Stimulated activated CD8-positive, alpha-beta memory T cell treated with anti-CD3 and anti-CD28 coated beads, Interleukin-15, amount 100 ng/mL, for 24 hours (primary cell): Measurements from ENCODE around the gene LSM12.
"Not testable (repeated sequence)": the region's sequence is repeated elsewhere in the genome, so short reads cannot be mapped to it uniquely, and the experiment has no call there.

Experiments used
- DNase-seq: peaks from one replicate; pipeline ENCODE4 v3.0.0-alpha.2; 2020; ENCODE audit warnings: low read depth

LSM12 gene

DNA sequence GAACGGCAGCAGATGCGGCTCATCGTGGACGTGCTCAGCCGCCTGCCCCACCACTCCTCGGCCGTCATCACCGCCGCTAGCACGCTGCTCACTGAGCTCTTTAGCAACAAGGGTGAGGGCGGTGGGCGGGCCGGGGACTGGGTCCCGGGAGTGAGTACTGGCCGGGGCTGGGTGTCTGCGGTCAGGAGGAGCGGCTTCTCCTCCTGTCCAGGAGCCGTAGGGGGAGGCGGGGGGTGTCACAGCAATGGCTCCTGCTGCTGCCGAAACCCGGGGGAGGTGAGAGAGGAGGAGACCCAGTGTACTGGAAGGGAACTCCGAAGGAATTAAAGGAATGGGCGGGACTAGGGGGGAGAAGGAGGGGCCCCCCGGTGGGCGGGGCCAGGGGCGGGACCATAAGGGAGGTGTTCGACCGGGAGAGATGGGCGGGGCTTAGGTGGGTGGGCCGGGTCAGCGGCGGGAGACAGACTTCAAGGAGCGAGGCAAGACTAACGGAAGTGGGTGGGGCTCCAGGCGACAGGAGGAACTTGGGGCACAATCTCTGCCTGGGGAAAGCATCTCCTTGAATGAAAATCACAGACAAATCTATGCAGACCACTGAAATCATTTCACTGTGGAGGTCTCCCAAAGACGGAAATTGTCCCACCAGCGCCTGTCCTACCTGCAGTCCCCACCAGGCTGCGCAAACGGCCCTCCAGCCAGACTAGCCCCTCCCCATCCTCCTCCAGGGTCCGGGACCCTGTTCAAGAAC, 59.7 kb downstream of the LSM12 start:
- peak; percentile 91 for DNase-seq

DNA sequence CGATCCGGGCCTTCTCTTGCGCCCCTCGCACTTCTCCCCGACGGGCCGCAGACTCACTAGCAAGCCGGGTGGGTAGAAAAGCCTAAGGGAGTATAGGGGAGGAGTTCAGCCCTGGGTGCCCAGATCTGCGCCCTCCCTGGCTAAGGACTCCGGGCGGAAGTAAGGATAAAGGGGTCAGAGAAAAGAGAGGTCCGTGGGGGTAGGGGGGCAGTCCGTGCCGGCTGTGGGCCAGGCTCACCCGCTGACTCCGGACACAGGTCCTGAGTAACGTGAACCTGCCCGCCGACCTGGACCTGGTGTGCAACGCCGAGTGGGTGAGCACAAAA, 60.2 kb downstream of the LSM12 start:
- no peak for DNase-seq

DNA sequence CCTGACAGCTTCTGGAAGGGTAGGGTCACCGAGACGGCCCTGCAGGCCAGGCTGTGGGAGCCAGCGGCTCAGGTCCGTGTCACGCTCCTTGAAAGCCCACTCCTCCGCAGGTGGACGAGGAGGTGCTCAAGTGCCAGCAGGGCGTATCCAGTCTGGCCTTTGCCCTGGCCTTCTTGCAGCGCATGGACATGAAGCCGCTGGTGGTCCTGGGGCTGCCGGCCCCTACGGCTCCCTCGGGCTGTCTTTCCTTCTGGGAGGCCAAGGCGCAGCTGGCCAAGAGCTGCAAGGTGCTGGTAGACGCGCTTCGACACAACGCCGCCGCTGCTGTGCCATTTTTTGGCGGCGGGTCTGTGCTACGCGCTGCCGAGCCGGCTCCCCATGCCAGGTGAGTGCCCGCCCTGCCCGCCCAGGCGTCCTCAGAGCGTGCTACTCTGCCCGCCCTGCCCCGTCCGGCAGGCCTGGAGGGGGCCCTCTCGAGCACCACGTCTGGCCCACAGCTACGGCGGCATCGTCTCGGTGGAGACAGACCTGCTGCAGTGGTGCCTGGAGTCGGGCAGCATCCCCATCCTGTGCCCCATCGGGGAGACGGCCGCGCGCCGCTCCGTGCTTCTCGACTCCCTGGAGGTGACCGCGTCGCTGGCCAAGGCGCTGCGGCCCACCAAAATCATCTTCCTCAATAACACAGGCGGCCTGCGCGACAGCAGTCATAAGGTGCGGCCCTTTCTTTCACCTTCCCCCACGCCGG, 60.8 kb downstream of the LSM12 start:
- DNase-seq, result no peak

DNA sequence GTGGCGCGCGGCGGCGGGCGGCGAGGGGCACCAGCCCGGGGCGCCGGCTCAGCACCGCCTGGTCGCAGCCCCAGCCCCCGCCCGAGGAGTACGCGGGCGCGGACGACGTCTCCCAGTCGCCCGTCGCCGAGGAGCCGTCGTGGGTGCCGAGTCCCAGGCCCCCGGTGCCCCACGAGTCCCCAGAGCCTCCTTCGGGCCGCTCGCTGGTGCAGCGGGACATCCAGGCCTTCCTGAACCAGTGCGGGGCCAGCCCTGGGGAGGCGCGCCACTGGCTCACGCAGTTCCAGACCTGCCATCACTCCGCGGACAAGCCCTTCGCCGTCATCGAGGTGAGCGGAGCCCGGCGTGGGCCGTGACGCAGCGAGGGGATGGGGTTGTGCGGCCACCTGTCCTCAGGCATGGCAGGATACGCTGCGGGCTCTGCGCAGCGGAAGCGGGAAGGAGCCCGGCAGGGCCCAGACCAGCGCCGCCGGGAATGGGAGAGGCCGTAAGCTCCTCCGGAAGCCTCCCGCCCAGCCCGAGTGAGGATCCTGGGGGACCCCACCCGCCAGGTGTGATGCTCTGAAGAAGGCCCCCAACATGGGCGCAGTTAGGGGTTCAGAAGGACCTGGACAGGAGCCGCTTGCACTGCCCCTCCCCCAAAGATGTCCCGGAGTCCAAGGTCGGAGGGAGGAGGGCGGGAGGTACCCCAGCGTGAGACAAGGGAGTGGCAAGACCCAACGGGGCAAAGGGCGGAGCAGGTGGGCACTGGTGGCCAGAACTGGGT, 61.5 kb downstream of the LSM12 start:
- no peak for DNase-seq

DNA sequence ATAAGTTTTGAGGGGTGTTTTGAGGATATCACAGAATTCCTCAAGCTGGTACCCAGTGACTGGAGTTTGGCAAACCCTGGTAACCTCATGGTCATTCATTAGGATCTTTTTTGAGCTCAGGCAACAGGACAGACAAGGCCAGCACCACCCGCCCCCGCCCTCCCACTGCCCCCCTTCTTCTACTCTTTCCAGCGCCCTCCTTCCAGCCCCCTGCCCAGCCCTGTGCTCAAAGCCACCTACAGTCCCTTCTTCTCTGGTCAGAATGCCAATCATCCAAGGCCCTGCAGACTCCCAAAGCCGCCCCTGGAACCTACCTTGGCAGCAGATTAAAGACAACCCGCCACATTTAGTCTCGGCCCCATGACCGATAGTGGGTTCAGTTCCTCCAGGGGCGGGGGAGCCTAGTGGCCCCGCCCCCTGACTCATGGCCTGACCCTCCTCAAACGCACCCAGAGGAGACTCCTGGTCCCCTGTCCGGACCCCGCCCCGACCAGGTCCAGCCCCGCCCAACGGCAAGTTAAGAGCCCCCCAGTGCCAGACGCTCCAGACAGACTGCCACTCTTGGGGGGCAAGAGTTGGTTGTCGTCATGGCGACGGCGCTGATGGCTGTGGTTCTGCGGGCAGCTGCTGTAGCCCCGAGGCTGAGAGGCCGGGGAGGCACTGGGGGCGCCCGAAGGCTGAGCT, 62.3 kb downstream of the LSM12 start, which contains the start of gene NAGS:
NAGS (plus strand) TSS at position 546 of the 684 bp plus-strand sequence; CDS start at position 588, 42 bp downstream.
- no peak for DNase-seq

DNA sequence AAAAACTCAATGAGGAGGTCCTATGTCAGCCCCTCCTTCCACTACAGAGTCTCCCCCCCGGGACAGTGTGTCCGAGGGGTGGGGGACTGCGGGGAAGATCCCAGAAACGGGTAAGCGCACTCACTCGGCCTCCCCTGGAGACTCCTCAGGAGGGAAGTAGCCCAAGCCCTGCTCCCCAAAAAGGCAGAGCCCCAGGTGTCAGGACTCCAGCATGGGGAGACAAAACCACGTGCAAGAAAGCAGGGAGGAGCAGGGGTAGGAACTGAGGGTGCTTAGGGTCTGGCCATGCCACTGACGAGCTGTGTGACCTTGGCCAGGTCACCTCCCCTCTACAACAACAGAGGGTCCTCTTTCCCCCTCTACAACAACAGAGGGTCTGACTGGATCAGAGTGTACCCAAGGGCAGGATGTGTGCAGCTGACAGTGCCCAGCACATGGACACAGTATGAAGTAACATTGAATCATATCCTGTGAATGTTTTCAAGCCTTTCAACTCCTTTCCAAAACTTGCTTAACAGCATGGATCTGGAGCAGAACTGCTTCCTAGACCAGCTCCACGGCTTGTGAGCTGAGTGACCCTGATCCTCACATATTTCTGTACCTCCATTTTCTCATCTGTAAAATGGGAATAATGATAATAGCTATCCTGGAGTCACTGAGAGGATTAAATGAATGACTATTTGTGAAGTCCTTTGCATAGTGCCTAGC, 64.2 kb downstream of the LSM12 start:
- DNase-seq, result no peak

DNA sequence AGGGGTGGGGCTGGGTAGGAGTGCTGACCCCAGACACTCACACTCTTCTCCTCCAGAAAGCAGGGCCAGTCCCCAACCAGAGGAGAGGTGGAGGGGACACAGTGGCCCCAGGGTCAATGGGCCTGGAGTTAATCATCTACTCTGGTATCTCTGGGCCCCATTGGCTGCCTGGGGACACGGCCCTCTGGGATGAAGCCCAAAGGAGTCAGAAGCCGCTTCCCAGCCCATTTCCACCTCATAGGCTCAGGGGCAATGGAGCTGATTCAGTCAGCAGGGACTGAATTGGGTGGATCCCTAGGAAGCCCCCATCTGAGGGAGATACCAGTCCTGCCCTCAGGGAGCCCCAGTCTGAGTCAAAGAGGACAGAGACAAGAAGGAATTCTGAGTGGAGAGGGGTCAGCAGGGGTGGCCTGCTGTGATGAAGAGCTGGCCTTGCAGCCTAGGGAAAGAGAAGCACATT, 65.0 kb downstream of the LSM12 start:
- no peak for DNase-seq

DNA sequence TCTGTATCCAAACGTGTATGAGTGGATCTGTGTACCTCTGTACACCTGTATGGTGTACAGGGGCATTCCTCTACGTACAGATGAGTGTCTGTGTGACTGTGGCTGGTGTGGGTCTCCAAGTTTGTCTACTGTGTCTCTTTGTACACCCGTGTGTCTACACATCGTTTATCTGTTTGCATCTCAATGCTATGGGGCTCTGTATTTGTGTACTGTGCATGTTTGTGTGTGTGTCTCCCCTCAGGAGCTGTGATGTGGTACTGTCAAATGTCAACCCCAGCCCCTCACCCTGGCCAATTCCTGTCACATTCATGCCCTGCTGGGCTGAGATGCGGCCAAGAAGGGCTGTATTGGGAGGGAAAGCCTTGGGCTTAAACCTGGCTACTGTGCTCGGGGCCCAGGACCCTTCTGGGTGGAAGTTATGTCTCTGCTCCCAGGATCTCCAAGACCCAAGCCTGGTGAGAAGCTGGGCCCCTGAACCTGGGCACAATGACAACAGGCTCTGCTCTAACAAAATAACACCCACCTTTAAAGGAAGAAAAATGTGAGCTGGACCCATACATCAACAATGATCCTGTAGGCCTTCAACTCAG, 65.5 kb downstream of the LSM12 start:
- DNase-seq, result no peak

DNA sequence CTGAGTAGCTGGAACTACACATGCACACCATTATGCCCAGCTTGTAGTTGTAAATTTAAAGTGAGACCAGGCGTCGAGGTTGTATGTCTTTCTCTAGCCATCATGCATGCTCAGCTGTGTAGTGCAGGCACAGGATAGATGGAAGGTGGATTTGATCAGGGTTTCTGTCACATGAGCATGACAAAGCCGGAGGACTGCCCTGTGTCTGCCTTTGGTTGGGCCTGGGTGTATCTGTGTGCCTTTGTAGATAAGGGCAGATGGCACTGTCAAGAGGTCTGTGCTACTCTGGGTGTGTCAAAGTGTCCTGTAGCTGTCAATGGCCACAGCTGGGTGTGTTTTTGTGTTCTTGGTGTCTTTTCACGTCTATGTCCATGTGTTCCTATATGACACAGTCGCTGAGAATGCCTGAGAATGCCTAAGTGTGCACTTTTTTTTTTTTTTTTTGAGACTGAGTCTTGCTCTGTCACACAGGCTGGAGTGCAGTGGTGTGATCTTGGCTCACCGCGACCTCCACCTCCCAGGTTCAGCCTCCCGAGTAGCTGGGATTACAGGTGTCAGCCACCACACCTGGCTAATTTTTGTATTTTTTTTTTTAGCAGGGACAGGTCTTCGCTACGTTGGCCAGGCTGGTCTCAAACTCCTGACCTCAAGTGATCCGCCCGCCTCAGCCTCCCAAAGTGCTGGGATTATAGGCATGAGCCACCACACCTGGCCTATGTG, 66.2 kb downstream of the LSM12 start:
- DNase-seq, result no peak

DNA sequence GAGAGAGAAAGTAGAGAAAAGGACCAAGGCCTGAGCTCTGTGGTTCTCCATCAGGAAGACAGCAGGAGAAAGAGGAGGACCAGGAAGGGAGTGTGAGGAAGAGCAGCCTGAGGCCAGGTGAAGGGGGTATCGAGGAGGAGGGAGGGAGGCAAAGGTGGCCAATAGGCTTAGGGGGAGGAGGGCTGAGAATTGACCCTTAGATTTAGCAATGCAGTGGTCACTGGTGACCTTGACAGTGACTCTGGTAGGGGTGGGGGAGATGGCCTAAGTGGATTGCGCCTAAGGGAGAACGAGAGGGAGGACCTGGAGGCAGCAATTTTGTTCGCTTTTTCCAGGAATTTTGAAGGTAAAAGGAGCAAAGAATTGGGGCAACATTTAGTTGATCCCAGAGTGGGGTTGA, 67.4 kb downstream of the LSM12 start:
- DNase-seq, result no peak

DNA sequence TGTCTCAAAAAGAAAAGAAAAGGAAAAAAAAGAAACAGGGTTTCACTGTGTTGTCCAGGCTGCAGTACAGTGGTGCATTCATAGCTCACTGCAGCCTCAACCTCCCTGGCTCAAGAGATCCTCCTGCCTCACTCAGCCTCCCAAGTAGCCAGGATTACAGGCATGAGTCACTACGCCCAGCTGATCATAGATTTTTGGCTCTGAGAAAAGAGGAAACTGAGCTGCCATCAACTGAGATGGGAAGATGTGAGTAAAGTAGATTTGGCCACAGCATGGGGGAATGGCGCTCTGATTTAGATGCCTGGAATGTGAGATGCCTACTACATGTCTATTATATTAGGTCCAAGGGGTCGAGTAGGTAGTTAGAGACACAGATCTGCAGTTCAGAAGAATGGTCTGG, 67.9 kb downstream of the LSM12 start:
- DNase-seq, result no peak

DNA sequence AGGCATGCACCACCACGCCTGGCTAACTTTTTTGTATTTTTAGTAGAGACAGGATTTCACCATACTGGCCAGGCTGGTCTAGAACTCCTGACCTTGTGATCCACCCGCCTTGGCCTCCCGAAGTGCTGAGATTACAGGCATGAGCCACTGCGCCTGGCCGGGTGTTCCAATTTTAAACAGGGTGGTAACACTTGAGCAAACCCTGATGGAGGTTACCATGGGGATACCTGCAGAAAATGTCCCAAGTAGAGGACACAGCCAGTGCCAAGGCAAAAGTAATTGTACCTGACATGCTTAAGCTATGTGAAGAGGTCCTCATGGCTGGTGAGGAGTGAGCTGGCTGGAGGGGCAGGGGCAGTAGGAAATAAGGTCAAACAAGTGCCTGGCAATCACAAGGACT, 69.3 kb downstream of the LSM12 start:
- DNase-seq, result not testable (repeated sequence)

DNA sequence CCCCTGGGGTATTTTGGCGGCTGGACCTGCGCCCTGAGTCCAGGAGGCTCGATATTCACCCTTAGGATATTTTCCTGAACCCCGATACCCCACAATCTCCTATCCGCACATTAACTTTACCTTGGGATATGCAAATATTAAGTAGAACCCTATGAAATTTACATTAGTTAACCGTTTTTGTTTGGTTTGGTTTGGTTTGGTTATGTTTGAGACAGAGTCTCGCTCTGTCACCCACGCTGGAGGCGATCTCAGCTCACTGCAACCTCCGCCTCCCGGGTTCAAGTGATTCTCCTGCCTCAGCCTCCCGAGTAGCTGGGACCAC, 71.4 kb downstream of the LSM12 start:
- no peak for DNase-seq

DNA sequence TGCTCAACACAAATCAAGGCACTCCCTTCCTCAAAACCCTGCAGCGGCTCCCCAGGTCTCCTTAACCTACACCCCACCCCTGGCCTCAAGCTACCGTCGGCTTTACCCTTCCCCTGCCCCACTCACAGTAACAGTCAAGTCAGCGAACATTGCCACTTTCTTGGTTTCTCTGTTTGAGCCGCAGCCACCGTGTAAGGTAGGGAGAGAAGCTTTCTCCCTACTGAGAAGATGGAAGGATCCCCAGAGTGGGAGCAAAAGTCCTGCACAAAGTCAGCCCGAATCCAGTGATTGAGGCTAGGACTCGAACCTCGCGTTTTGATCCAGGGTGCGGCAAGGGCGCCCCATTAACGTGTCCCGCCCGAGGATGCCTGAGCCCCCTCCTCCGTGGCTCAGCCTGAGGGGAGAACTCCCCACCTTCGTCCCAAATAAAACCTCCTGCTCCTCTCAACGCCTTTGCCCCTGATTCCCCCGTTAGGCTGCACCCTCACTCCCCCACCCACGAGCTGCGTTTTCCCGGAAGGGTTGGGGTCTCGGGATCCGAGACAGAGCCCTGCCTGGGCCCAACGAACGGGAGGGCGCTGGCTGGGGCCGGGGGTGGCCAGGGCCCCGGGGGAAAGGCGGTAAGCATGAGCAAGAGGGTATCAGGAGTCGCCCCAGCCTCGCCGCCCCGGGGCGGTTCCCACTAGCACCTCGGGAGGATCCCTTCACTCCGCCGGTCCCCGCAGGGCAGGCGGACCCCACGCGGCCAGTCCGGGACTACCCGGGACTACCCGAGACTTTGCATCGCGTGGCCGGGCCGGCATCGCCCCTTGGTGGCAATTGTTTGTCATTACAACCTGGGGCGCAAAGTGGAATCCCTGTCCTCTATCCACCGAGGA, 72.0 kb downstream of the LSM12 start:
- no peak for DNase-seq

DNA sequence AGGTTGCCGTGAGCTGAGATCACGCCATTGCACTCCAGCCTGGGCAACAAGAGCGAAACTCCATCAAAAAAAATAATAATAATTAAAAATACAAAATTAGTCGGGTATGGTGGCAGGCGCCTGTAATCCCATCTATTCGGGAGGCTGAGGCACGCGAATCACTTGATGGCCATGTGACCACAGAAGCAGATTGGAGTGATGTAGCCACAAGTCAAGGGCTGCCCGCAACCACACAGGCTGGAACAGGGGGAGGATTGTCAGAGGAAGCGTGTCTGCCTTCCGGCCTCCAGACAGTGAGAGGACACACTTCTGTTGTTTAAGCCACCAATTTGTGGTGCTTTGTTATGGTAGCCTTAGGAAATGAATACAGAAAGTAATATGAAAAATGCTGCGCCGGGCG, 73.8 kb downstream of the LSM12 start:
- no peak for DNase-seq

DNA sequence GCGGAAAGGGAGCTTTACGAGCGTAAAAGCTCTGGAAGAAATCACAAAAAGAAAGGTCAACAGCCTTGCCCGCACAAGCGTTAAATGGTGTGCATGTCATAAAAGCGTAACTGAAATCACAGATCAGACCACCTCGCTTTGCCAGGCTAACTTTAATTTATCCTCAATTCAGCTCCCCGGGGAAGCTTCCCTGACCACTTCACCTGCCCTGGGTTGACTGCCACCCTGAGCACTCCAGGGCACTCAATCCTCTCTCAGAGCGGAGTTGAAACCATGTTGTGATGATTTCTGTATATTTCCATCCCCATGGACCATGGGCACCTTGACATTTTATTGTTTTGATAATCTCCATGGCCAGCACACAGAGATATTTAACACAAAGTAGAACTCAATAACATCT, 78.2 kb downstream of the LSM12 start:
- DNase-seq, result no peak

DNA sequence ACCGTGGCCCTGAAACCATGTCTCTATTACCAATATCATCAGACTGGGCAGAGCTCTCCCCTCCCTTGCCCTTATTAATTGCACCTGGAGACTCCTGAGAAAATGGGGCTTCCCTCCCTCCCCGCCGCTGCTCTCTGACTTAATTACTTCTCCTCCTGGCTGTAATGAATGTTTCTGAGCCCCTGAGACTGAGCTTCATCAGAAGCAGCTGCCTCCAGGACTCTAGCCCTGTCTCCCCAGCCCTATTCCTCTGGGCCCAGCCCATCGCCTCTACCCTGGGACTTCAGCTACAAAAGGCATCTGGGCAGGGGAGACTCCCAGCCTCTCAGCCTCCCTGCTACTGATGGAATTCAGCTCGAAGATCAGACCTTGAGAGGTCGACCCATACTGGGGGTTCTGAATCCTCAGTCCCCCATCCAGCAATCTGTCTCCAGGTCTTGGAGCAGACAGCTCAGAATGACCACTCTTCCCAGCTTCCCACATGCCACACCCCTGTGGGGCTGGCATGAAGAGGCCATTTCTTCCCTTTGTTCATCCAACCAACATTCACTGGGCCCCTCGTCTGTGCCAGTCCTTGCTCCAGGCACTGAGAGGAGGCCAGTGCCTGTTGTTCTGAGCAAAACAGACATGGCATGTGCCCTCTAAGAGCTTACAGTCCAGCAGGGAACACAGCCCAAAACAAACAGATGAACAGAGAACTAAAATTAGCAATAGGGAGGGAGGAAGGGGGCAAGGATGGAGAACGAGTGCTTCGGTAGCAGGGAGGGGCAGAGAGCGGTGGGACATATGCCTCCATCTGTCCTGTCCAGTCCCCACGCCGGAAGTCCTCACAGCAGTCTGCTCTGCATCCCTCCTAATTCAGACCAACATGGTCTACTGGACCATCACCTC, 79.1 kb downstream of the LSM12 start:
- DNase-seq, result no peak

DNA sequence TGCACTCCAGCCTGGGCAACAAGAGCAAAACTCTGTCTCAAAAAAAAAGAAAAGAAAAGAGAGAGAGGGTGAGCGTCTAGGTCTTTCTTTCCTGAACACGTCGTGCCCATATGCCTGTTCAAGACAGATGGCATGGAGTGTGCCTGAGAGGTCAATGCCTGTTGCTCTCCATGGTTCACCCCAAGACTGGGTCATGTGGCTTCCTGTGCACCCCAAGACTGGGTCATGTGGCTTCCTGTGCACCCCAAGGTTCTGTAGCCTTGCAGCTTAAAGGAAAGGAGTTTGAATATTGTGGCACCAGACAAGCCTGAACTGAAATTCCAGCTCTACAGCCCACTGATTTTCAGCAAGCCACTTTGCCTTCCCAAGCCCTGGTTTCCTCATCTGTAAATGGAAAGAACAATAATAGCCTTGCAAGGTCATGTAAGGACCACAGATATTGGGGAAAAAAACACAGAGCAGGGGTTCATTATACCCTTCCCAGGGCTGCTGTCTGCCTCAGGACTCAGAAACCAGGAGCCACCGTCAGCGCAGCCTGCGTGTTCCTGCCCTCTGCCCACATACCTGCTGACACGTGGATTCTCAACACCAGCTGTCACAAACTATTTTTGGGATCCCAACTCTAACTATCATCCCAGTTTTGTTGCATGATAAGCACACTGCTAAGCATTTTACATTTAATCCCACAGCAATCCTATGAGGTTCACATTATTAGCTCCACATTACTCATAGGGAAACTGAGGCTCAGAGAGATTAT, 80.1 kb downstream of the LSM12 start:
- DNase-seq, result no peak
